HepG2 (cell line): ENCODE results near the gene SLC2A10. TPM values are rescaled to one million over a fixed set of nuclear protein-coding genes. Genes with fewer than 3 reads are reported as not detected.

Source experiments
- ATAD3A ChIP-seq: sonication (generic); formaldehyde crosslinking; IDR thresholded peaks from 2 replicates; pipeline ENCODE4 v1.4.0; 2020; ENCODE audit warnings: missing genetic modification reagents
- BRF2 ChIP-seq: sonication (generic); formaldehyde crosslinking; IDR thresholded peaks from 2 replicates; pipeline ENCODE4 v1.8.1; 2022; ENCODE audit warnings: mild to moderate bottlenecking, missing genetic modification reagents
- ETV6 ChIP-seq: sonication (generic); formaldehyde crosslinking; conservative IDR thresholded peaks from 2 replicates; pipeline ENCODE4 v1.4.0; 2020; ENCODE audit warnings: missing genetic modification reagents
- FIP1L1 ChIP-seq: fragments of 200-400 bp; formaldehyde crosslinking; IDR thresholded peaks from 2 replicates; pipeline ENCODE4 v1.6.1; 2018; ENCODE audit warnings: low read depth, mild to moderate bottlenecking, low read length, moderate library complexity, borderline replicate concordance; ENCODE audit not compliant: insufficient read depth
- HIC2 ChIP-seq: sonication (generic); formaldehyde crosslinking; IDR thresholded peaks from 2 replicates; pipeline ENCODE4 v1.9.0; 2022; ENCODE audit warnings: low read depth, missing genetic modification reagents
- IKZF4 ChIP-seq: sonication (generic); formaldehyde crosslinking; IDR thresholded peaks from 2 replicates; pipeline ENCODE4 v1.5.1; 2020; ENCODE audit warnings: borderline replicate concordance, mild to moderate bottlenecking, low read depth, missing genetic modification reagents; ENCODE audit errors: not compliant biosample characterization
- JUNB ChIP-seq: sonication (generic); formaldehyde crosslinking; IDR thresholded peaks from 2 replicates; pipeline ENCODE4 v1.8.0; 2022; ENCODE audit warnings: missing genetic modification reagents, mild to moderate bottlenecking, borderline replicate concordance
- KLF9 ChIP-seq: IDR thresholded peaks from 2 replicates; pipeline ENCODE4 v1.6.1; 2016; ENCODE audit warnings: low read depth
- MAZ ChIP-seq, 2 experiments: sonication (generic) in 1 of 2; formaldehyde crosslinking in 1 of 2; IDR thresholded peaks; 2 replicates each; pipeline versions ENCODE4 v1.5.0 to v1.6.1; 2012 to 2020; ENCODE audit warnings: low read depth in 2 of 2, mild to moderate bottlenecking in 2 of 2, borderline replicate concordance in 1 of 2, improper control_type of control experiment in 1 of 2, low read length in 1 of 2, missing genetic modification reagents in 1 of 2, moderate library complexity in 1 of 2
- MTA1 ChIP-seq: sonication (generic); formaldehyde crosslinking; IDR thresholded peaks from 2 replicates; pipeline ENCODE4 v1.4.0; 2020; ENCODE audit warnings: missing genetic modification reagents, mild to moderate bottlenecking, borderline replicate concordance
- MZF1 ChIP-seq: sonication (generic); formaldehyde crosslinking; IDR thresholded peaks from 2 replicates; pipeline ENCODE4 v1.8.1; 2023; ENCODE audit warnings: mild to moderate bottlenecking, missing genetic modification reagents, borderline replicate concordance
- SALL1 ChIP-seq: sonication (generic); formaldehyde crosslinking; IDR thresholded peaks from 2 replicates; pipeline ENCODE4 v1.8.0; 2022; ENCODE audit warnings: mild to moderate bottlenecking, missing genetic modification reagents
- SYNCRIP ChIP-seq: fragments of 200-400 bp; formaldehyde crosslinking; IDR thresholded peaks from 2 replicates; pipeline ENCODE4 v1.6.1; 2018; ENCODE audit warnings: mild to moderate bottlenecking, low read depth, low read length; ENCODE audit not compliant: insufficient read depth
- YY1 ChIP-seq: IDR thresholded peaks from 2 replicates; pipeline ENCODE4 v1.6.1; 2011; ENCODE audit warnings: low read length, low read depth, moderate library complexity, mild to moderate bottlenecking; ENCODE audit not compliant: insufficient read depth, insufficient replicate concordance
- ZMYM4 ChIP-seq: sonication (generic); formaldehyde crosslinking; IDR thresholded peaks from 2 replicates; pipeline ENCODE4 v1.8.1; 2023; ENCODE audit warnings: mild to moderate bottlenecking, missing genetic modification reagents
- ZNF18 ChIP-seq: sonication (generic); formaldehyde crosslinking; IDR thresholded peaks from 2 replicates; pipeline ENCODE4 v1.8.0; 2022; ENCODE audit warnings: mild to moderate bottlenecking, missing genetic modification reagents; ENCODE audit not compliant: insufficient replicate concordance
- ZNF496 ChIP-seq: sonication (generic); formaldehyde crosslinking; IDR thresholded peaks from 2 replicates; pipeline ENCODE4 v1.8.1; 2023; ENCODE audit warnings: mild to moderate bottlenecking, moderate library complexity, missing genetic modification reagents; ENCODE audit not compliant: insufficient replicate concordance
- ZNF512 ChIP-seq: sonication (generic); formaldehyde crosslinking; IDR thresholded peaks from 2 replicates; pipeline ENCODE4 v1.4.0; 2020; ENCODE audit warnings: mild to moderate bottlenecking, missing genetic modification reagents
- ZNF564 ChIP-seq: sonication (generic); formaldehyde crosslinking; IDR thresholded peaks from 2 replicates; pipeline ENCODE4 v1.8.1; 2023; ENCODE audit warnings: mild to moderate bottlenecking, missing genetic modification reagents
- ZNF75D ChIP-seq: sonication (generic); formaldehyde crosslinking; IDR thresholded peaks from 2 replicates; pipeline ENCODE4 v1.8.1; 2023; ENCODE audit warnings: missing genetic modification reagents, mild to moderate bottlenecking, borderline replicate concordance
- ZSCAN22 ChIP-seq: sonication (generic); formaldehyde crosslinking; IDR thresholded peaks from 2 replicates; pipeline ENCODE4 v1.4.0; 2020; ENCODE audit warnings: mild to moderate bottlenecking, missing genetic modification reagents
- polyA plus RNA-seq, 8 experiments: library from polyadenylated mRNA; depleted of rRNA in 3 of 8; stranded (reverse) in 7 of 8; unstranded in 1 of 8; fragments of >200 nt; fragmentation: Illumina TruSeq in 4 of 8; extraction: Trizol in 4 of 8; gene quantifications; 2 replicates each; pipeline versions ENCODE4 v1.2.1 to v1.2.3, GENCODE V29; 2011 to 2016; ENCODE audit warnings: low read depth in 4 of 8, missing spikeins in 1 of 8, mixed read lengths in 1 of 8; ENCODE audit not compliant: insufficient read depth in 1 of 8
- total RNA-seq, 5 experiments: library from RNA; depleted of rRNA; stranded (reverse); fragments of >200 nt; fragmentation: Illumina TruSeq; extraction: Trizol; gene quantifications; 2 replicates each; pipeline ENCODE4 v1.2.3, GENCODE V29; 2016; ENCODE audit warnings: low read depth in 1 of 5

SLC2A10 gene
- total and polyA plus RNA-seq, 2 of the 13 experiments (the other 11 are each of a cell fraction or from before 2014, with no cell fraction given) = 16.0 to 18.4 TPM

- peak; percentile 64 for TF ChIP-seq ZMYM4 (CRISPR knock-in tag)
- TF ChIP-seq KLF9 (CRISPR knock-in tag) = no peak
- TF ChIP-seq MTA1 (CRISPR knock-in tag) = peak; percentile 1; the same call in 1 of the 2 replicates
- no peak for TF ChIP-seq FIP1L1
- TF ChIP-seq ZNF18 (CRISPR knock-in tag) = no peak
- no peak for TF ChIP-seq ATAD3A (CRISPR knock-in tag)
- TF ChIP-seq SALL1 (CRISPR knock-in tag) = no peak; the same call in 1 of the 2 replicates
- no peak for TF ChIP-seq BRF2 (CRISPR knock-in tag)
- peak; percentile 6 for TF ChIP-seq YY1
- TF ChIP-seq MAZ (IDR thresholded peaks at IDR 0.05; ENCODE audit: borderline replicate concordance, low read depth, low read length) = no peak
- no peak for TF ChIP-seq MAZ (CRISPR knock-in tag; IDR thresholded peaks at IDR 0.05; ENCODE audit: low read depth)
- 0 out of 2 replicates have a peak, but pooled peaks have one; percentile 57 for TF ChIP-seq JUNB (CRISPR knock-in tag)
- no peak for TF ChIP-seq SYNCRIP
- TF ChIP-seq HIC2 (CRISPR knock-in tag) = 0 out of 2 replicates have a peak, but pooled peaks have one; percentile 7
- no peak for TF ChIP-seq IKZF4 (CRISPR knock-in tag)
- no peak for TF ChIP-seq ZNF564 (CRISPR knock-in tag)
- TF ChIP-seq MZF1 (CRISPR knock-in tag) = no peak
- no peak for TF ChIP-seq ZNF496
- no peak for TF ChIP-seq ZSCAN22 (CRISPR knock-in tag)
- TF ChIP-seq ZNF75D (CRISPR knock-in tag) = no peak
- peak; percentile 9; the same call in 1 of the 2 replicates for TF ChIP-seq ETV6
- TF ChIP-seq ZNF512 = peak; percentile 99
Measured at GRCh38 chr20:46681032-46681854, 28.2 kb upstream of the SLC2A10 start (continued).
